ACC112 (cell line): Measurements from ENCODE around the gene BBS9.
"Not testable (repeated sequence)": the region's sequence is repeated elsewhere in the genome, so short reads cannot be mapped to it uniquely, and the experiment has no call there.

Experiments used
- H2AFZ ChIP-seq: fragments of 200-600 bp; sonication (generic); one replicate; pipeline ENCODE4 v1.6.0; 2017; ENCODE audit warnings: antibody characterized with exemption, low read length; ENCODE audit not compliant: unreplicated experiment
- H3K27ac ChIP-seq: fragments of 200-600 bp; sonication (generic); 2 replicates; pipeline ENCODE4 v1.5.1; 2014; ENCODE audit warnings: low read depth, mild to moderate bottlenecking, antibody characterized with exemption, low read length, moderate library complexity
- H3K27me3 ChIP-seq: fragments of 200-600 bp; sonication (generic); 2 replicates; pipeline ENCODE4 v1.6.1; 2014; ENCODE audit warnings: mild to moderate bottlenecking, antibody characterized with exemption, low read length, moderate library complexity, mixed read lengths; ENCODE audit not compliant: insufficient read depth
- H3K36me3 ChIP-seq: fragments of 200-600 bp; sonication (generic); 2 replicates; pipeline ENCODE4 v1.6.1; 2016; ENCODE audit warnings: mild to moderate bottlenecking, antibody characterized with exemption, low read length, moderate library complexity, mixed read lengths; ENCODE audit not compliant: insufficient read depth
- H3K4me1 ChIP-seq: fragments of 200-600 bp; sonication (generic); one replicate; pipeline ENCODE4 v1.6.1; 2016; ENCODE audit warnings: low read length, mixed read lengths; ENCODE audit not compliant: insufficient read depth, unreplicated experiment, control insufficient read depth
- H3K4me3 ChIP-seq: fragments of 200-600 bp; sonication (generic); 2 replicates; pipeline ENCODE4 v1.5.1; 2014; ENCODE audit warnings: mild to moderate bottlenecking, low read depth, low read length
- H3K79me2 ChIP-seq: fragments of 200-600 bp; sonication (generic); one replicate; pipeline ENCODE4 v1.6.0; 2016; ENCODE audit warnings: low read length; ENCODE audit not compliant: control insufficient read depth, unreplicated experiment, insufficient read depth

BBS9 gene

GRCh38 chr7:33128990-33129805, at the start of gene BBS9:
BBS9 (plus strand) TSS chr7:33129564; CDS start chr7:33146253, 16,689 bp downstream.
- H3K4me1 ChIP-seq = no peaks in the 10 kb centered on the region
- H3K27me3 ChIP-seq = no peaks in the 10 kb centered on the region
- H3K4me3 ChIP-seq = peak within 1 kb of the TSS; percentile 85
- 0 out of 2 replicates have a peak within 1 kb of the TSS, but pooled peaks have one; percentile 23 for H3K27ac ChIP-seq
- H3K36me3 ChIP-seq = no peaks in the 10 kb centered on the region; the same call in 1 of the 2 replicates
- H3K79me2 ChIP-seq = peaks cover 3% of the 10 kb centered on the region
- peak within 1 kb of the TSS; percentile 88 for H2AFZ ChIP-seq

DNA sequence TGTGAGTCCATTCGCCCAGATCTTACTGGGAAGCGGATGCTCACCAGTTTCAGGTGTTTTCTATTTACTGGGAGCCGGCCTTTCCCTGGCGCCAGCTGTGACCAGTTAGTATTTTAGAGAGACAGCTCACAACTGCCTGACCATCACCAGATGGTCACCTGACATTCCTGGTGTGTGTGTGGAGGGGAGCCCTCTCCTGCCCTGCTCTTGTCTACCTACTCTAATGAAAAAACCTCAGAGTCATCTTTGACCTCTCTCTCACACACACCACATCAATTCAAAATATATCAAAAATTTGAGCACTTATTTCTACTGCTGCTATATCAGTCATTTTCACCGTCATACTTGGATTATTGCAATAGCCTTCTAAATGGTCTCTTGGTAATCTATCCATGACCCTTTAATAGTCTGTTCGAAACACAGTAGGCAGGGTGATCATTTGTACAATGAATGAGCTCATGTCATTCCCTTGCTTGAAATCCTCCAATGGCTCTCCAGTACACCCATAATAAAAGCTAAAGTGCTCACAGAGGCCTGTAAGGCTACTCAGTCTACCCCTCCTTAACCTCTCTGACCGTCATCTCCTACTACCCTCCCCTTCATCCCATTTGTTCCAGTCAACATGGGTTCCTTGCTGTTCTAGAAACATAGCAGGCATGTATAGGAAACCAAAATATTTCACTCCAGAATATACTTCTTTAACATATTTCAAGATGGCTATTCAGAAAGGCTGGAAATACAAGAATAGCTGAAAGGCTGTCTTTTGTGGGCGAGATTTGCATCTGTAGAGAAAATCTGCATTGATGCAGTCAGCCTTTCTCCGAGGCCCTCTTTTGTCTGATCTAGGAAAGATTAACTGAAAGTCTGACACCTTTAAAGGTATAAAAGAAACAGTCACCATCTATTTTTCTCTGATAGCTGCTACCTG, 49.3 kb upstream of the BBS9 start:
- H2AFZ ChIP-seq = no peak overlapping the region
- H3K4me1 ChIP-seq = no peaks in the 10 kb centered on the region
- H3K79me2 ChIP-seq = no peaks in the 10 kb centered on the region
- no peaks in the 10 kb centered on the region for H3K36me3 ChIP-seq
- peaks cover 57% of the 10 kb centered on the region for H3K27me3 ChIP-seq
- no peak overlapping the region for H3K4me3 ChIP-seq
- H3K27ac ChIP-seq = no peak overlapping the region

GRCh38 chr7:33087356-33087755, 42.0 kb upstream of the BBS9 start:
- Histone ChIP-seq H3K79me2 (no peaks in the 10 kb centered on the region), H3K27ac (no peak overlapping the region), H3K4me1 (no peaks in the 10 kb centered on the region), H3K27me3 (no peaks in the 10 kb centered on the region), H3K4me3 (no peak overlapping the region), H3K36me3 (no peaks in the 10 kb centered on the region), H2AFZ (no peak overlapping the region)

- H2AFZ ChIP-seq = no peak overlapping the region
- H3K27ac ChIP-seq = no peak overlapping the region
- H3K4me3 ChIP-seq = no peak overlapping the region
- H3K4me1 ChIP-seq = no peaks in the 10 kb centered on the region
- no peaks in the 10 kb centered on the region for H3K36me3 ChIP-seq
- H3K27me3 ChIP-seq = no peaks in the 10 kb centered on the region
- H3K79me2 ChIP-seq = no peaks in the 10 kb centered on the region
Observed at GRCh38 chr7:33087858-33088257, 41.5 kb upstream of the BBS9 start.

DNA sequence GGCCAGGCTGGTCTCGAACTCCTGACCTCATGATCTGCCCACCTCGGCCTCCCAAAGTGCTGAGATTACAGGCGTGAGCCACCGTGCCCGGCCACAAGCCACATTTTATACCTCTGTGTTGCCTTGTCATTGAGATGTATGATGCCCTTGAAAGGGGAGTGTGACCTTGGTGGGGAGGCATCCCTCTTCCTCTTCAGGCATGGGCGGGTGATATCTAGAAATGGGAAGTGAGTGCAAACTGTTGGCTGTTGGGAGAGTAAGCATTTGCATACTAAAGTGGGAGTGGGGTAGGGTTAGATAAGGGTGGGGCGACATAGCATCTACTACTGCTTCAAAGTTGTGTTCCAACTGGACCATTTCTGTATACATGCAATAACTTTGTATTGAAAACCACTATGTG, 40.2 kb upstream of the BBS9 start:
- no peak overlapping the region for H3K4me3 ChIP-seq
- H3K4me1 ChIP-seq = no peaks in the 10 kb centered on the region
- no peaks in the 10 kb centered on the region for H3K27me3 ChIP-seq
- no peak overlapping the region for H2AFZ ChIP-seq
- H3K36me3 ChIP-seq = no peaks in the 10 kb centered on the region
- H3K27ac ChIP-seq = no peak overlapping the region
- no peaks in the 10 kb centered on the region for H3K79me2 ChIP-seq

- Histone ChIP-seq H3K4me1 (no peaks in the 10 kb centered on the region), H3K4me3 (no peak overlapping the region), H3K79me2 (no peaks in the 10 kb centered on the region), H3K27ac (no peak overlapping the region), H3K36me3 (0 out of 2 replicates have a peak, but pooled peaks cover 4% of the 10 kb centered on the region), H2AFZ (no peak overlapping the region), H3K27me3 (no peaks in the 10 kb centered on the region)
Observed at GRCh38 chr7:33091111-33091531, 38.2 kb upstream of the BBS9 start.

DNA sequence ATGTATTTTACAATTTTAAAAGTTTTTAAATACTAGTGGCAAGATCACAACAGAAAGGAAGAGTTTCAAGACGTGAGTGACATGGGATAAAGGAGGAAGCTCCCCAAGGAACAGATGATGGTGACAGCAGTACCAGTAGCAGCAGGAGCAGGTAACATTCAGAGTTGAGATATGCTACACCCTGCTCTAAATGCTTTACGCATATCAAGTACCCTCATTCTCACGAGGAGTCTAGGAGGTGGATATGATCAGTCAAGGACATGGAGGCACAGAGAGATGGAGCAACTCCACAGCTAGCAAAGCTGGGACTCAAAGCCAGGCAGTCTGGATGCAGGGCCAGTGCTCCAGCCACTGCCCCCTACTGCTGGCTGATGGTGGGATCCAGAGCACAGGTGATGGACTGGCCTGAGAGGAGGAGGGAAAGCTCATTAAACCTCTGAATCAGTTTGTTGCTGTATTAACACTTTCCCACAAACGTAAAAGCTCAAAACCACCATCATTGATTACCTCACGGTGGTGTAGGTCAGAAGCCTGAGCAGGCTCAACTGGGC, 37.6 kb upstream of the BBS9 start:
- Histone ChIP-seq H2AFZ (no peak overlapping the region), H3K36me3 (peaks cover 10% of the 10 kb centered on the region), H3K27ac (no peak overlapping the region)

GRCh38 chr7:33093266-33093665, 36.1 kb upstream of the BBS9 start:
- Histone ChIP-seq H3K4me3 (no peak overlapping the region), H3K79me2 (no peaks in the 10 kb centered on the region), H3K36me3 (peaks cover 15% of the 10 kb centered on the region), H3K27me3 (no peaks in the 10 kb centered on the region), H2AFZ (no peak overlapping the region), H3K27ac (no peak overlapping the region), H3K4me1 (no peaks in the 10 kb centered on the region)

More for the DNA sequence above, 37.6 kb upstream of the BBS9 start:
- no peaks in the 10 kb centered on the region for H3K4me1 ChIP-seq
- no peaks in the 10 kb centered on the region for H3K79me2 ChIP-seq
- no peaks in the 10 kb centered on the region for H3K27me3 ChIP-seq
- no peak overlapping the region for H3K4me3 ChIP-seq

GRCh38 chr7:33094745-33095275, 34.6 kb upstream of the BBS9 start:
- H3K27ac ChIP-seq, H3K4me3 ChIP-seq, H3K27me3 ChIP-seq, H3K4me1 ChIP-seq, H2AFZ ChIP-seq, H3K79me2 ChIP-seq: not testable (repeated sequence)
- H3K36me3 ChIP-seq = peaks cover 26% of the 10 kb centered on the region

GRCh38 chr7:33099154-33099940, 30.0 kb upstream of the BBS9 start:
- Histone ChIP-seq H3K27ac (no peak overlapping the region), H3K79me2 (peaks cover 7% of the 10 kb centered on the region), H3K4me1 (no peaks in the 10 kb centered on the region), H3K36me3 (peaks cover 31% of the 10 kb centered on the region), H3K27me3 (no peaks in the 10 kb centered on the region), H3K4me3 (no peak overlapping the region), H2AFZ (no peak overlapping the region)
